ENCODE data around the gene OCEL1.
"Not testable (repeated sequence)": the region's sequence is repeated elsewhere in the genome, so short reads cannot be mapped to it uniquely, and the experiment has no call there.

Gene OCEL1, protein sequence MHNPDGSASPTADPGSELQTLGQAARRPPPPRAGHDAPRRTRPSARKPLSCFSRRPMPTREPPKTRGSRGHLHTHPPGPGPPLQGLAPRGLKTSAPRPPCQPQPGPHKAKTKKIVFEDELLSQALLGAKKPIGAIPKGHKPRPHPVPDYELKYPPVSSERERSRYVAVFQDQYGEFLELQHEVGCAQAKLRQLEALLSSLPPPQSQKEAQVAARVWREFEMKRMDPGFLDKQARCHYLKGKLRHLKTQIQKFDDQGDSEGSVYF

DNA sequence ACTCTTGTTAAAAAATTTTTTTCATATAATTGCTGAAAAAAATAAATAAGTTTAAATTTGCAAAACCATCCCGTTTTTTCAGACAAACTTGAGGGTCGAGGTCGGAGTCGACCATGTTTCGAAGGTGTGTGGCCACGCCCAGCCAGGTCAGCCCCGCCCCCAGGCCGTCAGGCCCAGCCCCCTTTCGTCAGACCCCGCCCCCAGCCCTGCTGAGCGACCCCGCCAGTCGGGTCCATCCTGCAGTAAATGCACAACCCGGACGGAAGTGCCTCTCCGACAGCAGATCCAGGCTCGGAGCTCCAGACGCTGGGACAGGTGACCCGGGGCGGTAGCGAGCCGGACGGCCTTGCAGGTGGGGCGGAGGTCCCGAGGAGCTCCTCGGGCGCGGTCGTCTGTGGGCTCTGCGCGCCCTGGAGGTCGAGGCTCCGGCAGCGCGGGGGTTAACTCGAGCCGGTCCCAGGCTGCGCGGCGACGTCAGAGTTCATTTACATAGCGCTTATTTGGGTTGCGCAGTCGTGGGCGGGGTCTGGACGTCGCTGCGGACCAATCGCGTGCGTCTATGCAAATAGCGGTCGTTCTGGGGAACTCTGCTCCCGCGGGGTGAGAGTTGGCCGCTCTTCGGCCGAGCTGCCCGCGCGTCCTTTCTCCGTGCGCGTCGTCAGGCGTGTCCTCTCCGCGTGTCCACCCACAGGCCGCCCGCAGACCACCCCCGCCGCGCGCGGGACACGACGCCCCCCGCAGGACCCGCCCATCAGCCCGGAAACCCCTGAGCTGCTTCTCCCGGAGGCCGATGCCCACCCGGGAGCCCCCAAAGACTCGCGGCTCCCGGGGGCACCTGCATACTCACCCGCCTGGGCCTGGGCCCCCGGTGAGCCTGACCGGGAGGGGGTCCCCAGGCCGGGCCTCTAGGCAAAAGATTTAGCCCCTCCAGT is at the start of gene OCEL1:
Gene OCEL1 (plus strand): TSS at position 225 of the 932 bp plus-strand sequence. CDS start 22 bp downstream, at position 247.
- Histone ChIP-seq H3K9me3 (ENCODE audit: control insufficient read depth, insufficient read depth, low read length) (no peaks in the 10 kb centered on the region), H3K4me1 (ENCODE audit: control insufficient read depth, insufficient read depth, low read length) (no peaks in the 10 kb centered on the region), H3K36me3 (ENCODE audit: control insufficient read depth, insufficient read depth, low read length) (peaks cover 14% of the 10 kb centered on the region; the same call in 1 of the 2 replicates), H3K27ac (ENCODE audit: low read depth, low read length) (peak within 1 kb of the TSS; percentile 98), H3K27me3 (ENCODE audit: control insufficient read depth, insufficient read depth, low read length) (no peaks in the 10 kb centered on the region), H3K4me3 (ENCODE audit: low read depth, low read length) (peak within 1 kb of the TSS; percentile 85), H3K9ac (ENCODE audit: low read depth, low read length) (peak within 1 kb of the TSS; percentile 58; the same call in 1 of the 2 replicates)

DNA sequence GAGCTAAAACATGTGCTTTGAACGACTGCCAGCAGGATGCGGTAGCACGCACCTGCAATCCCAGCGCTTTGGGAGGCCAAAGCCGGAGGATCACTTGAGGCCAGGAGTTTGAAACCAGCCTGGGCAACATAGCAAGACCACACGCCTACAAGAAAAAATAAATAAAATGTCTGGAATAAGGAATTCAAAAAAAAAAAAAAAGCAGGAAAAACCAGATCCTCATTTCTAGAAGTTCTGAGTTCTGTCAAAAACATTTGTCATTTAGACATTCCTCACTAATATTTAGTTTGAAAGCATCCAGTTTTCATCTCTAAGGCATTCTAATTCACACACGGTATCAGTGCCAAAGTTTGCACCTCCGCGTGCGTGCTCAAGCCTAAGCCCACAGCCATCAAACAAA is 47.7 kb upstream of the OCEL1 start:
- Histone ChIP-seq H3K36me3 (ENCODE audit: control insufficient read depth, insufficient read depth, low read length) (peaks cover 33% of the 10 kb centered on the region), H3K9me3 (ENCODE audit: control insufficient read depth, insufficient read depth, low read length) (no peaks in the 10 kb centered on the region), H3K4me1 (ENCODE audit: control insufficient read depth, insufficient read depth, low read length) (peaks cover 12% of the 10 kb centered on the region; the same call in 1 of the 2 replicates), H3K9ac (ENCODE audit: low read depth, low read length) (no peak overlapping the region), H3K27me3 (ENCODE audit: control insufficient read depth, insufficient read depth, low read length) (no peaks in the 10 kb centered on the region), H3K4me3 (ENCODE audit: low read depth, low read length) (no peak overlapping the region), H3K27ac (ENCODE audit: low read depth, low read length) (no peak overlapping the region)

DNA sequence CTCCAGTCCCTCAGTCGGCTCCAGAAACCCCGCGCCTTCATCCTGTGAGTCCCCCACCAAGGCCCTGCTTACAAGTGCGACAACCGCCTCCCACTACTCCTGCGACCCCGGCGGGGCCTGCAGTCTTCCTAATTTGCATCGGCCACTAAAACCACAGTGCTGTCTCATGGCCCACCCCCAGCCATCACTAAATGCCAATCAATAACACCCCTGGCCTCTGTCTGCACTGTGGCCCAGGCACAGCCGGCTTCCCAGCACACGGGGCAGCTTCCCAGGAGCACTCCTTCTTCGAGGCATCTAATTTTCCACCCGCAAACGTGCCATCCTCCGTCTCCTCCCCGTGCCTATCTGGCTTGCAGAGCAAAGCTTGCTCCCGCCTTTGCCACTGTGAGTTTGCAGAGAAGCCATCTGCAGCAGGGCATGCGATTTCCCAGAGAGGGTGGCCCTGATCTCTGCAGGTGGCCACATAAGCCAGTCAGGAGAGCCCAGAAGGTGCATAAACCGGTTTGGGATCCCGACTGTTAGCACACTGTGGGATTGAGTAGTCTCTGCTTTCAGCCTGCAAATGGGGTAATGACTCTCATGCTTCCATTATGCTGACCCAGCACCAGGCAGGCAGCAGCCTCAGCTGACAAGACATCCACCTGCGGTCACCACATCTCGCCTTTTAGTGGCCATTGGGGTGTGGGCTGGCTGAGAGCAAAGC is 44.9 kb upstream of the OCEL1 start:
- Histone ChIP-seq H3K9me3 (ENCODE audit: control insufficient read depth, insufficient read depth, low read length) (no peaks in the 10 kb centered on the region), H3K27me3 (ENCODE audit: control insufficient read depth, insufficient read depth, low read length) (no peaks in the 10 kb centered on the region), H3K9ac (ENCODE audit: low read depth, low read length) (peak overlapping the region; percentile 29; the same call in 1 of the 2 replicates), H3K4me1 (ENCODE audit: control insufficient read depth, insufficient read depth, low read length) (peaks cover 12% of the 10 kb centered on the region; the same call in 1 of the 2 replicates), H3K4me3 (ENCODE audit: low read depth, low read length) (no peak overlapping the region), H3K36me3 (ENCODE audit: control insufficient read depth, insufficient read depth, low read length) (peaks cover 39% of the 10 kb centered on the region), H3K27ac (ENCODE audit: low read depth, low read length) (peak overlapping the region; percentile 79)

DNA sequence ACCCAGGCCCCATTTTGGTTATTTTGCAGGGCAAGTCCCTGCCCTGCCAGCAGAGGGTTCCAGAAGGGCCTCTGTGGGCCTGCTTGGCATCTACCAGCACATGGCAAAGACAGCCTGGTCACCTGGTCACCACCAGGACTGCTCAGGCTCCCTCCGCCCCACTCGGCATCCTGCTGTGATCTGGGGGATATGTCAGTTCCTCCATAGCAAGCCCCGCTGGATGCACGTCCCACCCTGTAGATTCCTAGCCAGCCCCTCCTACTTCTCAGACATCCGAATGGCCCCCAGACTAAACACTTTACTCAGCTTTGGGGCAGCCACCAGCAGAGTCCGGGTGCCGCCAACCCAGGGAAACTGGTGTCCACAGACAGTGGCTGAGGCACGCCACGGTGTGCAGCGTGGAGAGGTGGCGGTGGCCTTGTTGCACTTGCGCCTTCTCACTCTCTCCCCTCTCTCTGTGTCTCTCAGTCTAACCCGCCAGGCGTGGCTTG is 42.7 kb upstream of the OCEL1 start:
- H3K27ac ChIP-seq (ENCODE audit: low read depth, low read length) = no peak overlapping the region
- H3K4me1 ChIP-seq (ENCODE audit: control insufficient read depth, insufficient read depth, low read length) = peaks cover 12% of the 10 kb centered on the region; the same call in 1 of the 2 replicates
- H3K27me3 ChIP-seq (ENCODE audit: control insufficient read depth, insufficient read depth, low read length) = no peaks in the 10 kb centered on the region
- H3K36me3 ChIP-seq (ENCODE audit: control insufficient read depth, insufficient read depth, low read length) = peaks cover 32% of the 10 kb centered on the region
- H3K9ac ChIP-seq (ENCODE audit: low read depth, low read length) = no peak overlapping the region
- no peaks in the 10 kb centered on the region for H3K9me3 ChIP-seq (ENCODE audit: control insufficient read depth, insufficient read depth, low read length)
- H3K4me3 ChIP-seq (ENCODE audit: low read depth, low read length) = no peak overlapping the region

DNA sequence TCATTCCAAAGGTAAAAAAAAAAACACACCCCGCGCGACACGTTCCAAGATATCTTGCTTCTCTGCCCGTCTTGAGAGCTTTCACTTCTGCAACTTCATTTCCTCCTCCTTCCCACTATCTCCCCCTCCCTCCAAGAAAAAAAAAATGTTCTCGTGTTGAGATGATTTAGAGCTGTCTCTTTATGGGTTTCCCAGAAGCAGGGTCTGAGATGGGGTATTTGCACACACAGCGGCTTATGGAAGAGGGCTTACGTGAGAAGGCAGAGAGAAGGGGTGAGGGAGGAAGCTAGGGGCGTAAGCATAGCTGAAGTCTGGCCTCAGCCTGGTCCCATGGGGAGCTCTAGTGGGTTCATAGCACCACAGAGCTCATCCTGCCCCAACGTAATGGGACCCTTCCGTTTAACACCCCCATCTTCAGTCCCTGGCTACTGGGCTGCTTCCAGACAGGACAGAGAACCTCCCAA is 42.1 kb upstream of the OCEL1 start:
- H3K9ac ChIP-seq (ENCODE audit: low read depth, low read length) = no peak overlapping the region
- no peak overlapping the region for H3K4me3 ChIP-seq (ENCODE audit: low read depth, low read length)
- H3K27ac ChIP-seq (ENCODE audit: low read depth, low read length) = no peak overlapping the region

DNA sequence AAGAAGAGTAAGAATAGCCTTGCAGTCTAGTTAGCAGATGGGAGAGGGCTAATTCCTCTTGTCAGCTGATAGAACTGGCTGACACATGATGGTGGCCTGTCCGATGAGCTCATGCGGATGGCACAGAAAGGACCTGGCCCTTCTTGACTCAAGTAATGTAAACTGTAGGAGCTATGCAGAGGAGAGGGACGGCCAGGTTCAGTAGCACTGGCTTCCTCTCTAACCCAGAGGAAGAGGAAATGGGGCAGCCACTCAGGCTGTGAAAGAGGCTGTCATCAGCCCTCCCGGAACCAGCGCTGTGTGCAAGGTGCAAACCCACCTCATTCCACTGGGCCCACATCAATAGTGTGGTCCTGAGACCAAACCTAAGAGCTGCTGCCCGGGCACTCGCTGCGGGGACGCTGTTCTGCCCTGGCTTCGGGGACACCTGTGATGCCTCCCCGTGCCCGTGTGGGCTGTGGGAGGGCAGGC is 41.6 kb upstream of the OCEL1 start:
- H3K4me1 ChIP-seq (ENCODE audit: control insufficient read depth, insufficient read depth, low read length) = peaks cover 12% of the 10 kb centered on the region; the same call in 1 of the 2 replicates
- no peak overlapping the region for H3K27ac ChIP-seq (ENCODE audit: low read depth, low read length)
- H3K9ac ChIP-seq (ENCODE audit: low read depth, low read length) = no peak overlapping the region
- no peaks in the 10 kb centered on the region for H3K9me3 ChIP-seq (ENCODE audit: control insufficient read depth, insufficient read depth, low read length)
- H3K27me3 ChIP-seq (ENCODE audit: control insufficient read depth, insufficient read depth, low read length) = no peaks in the 10 kb centered on the region
- no peak overlapping the region for H3K4me3 ChIP-seq (ENCODE audit: low read depth, low read length)
- peaks cover 36% of the 10 kb centered on the region for H3K36me3 ChIP-seq (ENCODE audit: control insufficient read depth, insufficient read depth, low read length)

More for the DNA sequence above, 42.1 kb upstream of the OCEL1 start:
- Histone ChIP-seq H3K9me3 (ENCODE audit: control insufficient read depth, insufficient read depth, low read length) (no peaks in the 10 kb centered on the region), H3K36me3 (ENCODE audit: control insufficient read depth, insufficient read depth, low read length) (peaks cover 32% of the 10 kb centered on the region), H3K27me3 (ENCODE audit: control insufficient read depth, insufficient read depth, low read length) (no peaks in the 10 kb centered on the region), H3K4me1 (ENCODE audit: control insufficient read depth, insufficient read depth, low read length) (peaks cover 12% of the 10 kb centered on the region; the same call in 1 of the 2 replicates)

DNA sequence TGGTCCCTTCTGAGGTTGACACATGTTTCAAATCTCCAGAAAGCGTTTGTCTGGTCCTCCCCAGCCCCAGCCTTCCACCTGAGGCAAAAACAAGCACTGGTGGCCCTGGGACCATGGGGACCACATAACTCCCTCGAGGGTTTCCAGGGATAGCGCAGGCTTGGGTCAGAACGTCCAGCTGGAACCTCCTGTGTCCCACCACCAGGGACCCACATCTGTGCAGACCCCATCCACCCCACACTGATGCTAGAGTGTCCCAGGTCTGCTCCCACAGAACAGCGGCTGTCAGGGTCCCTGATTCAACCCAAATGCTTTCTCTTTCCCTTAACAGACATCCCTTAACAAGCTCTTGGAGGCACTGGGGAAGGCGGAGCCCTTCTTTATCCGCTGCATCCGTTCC is 40.4 kb upstream of the OCEL1 start:
- no peaks in the 10 kb centered on the region for H3K27me3 ChIP-seq (ENCODE audit: control insufficient read depth, insufficient read depth, low read length)
- no peak overlapping the region for H3K27ac ChIP-seq (ENCODE audit: low read depth, low read length)
- H3K36me3 ChIP-seq (ENCODE audit: control insufficient read depth, insufficient read depth, low read length) = peaks cover 38% of the 10 kb centered on the region
- H3K9me3 ChIP-seq (ENCODE audit: control insufficient read depth, insufficient read depth, low read length) = no peaks in the 10 kb centered on the region
- H3K4me1 ChIP-seq (ENCODE audit: control insufficient read depth, insufficient read depth, low read length) = peaks cover 11% of the 10 kb centered on the region; the same call in 1 of the 2 replicates
- H3K4me3 ChIP-seq (ENCODE audit: low read depth, low read length) = no peak overlapping the region
- no peak overlapping the region for H3K9ac ChIP-seq (ENCODE audit: low read depth, low read length)

DNA sequence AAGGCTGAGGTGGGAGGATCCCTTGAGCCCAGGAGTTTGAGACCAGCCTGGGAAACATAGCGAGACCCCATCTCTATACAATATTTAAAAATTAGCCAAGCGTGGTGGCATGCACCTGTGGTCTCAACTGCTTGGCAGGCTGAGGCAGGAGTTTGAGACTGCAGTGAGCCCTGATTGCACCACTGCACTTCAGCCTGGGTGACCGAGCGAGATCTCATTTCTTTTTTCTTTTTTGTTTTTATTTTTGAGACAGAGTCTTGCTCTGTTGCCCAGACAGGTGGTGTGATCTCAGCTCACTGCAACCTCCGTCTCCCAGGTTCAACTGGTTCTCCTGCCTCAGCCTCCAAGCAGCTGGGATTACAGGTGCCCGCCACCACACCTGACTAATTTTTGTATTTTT is 34.3 kb upstream of the OCEL1 start:
- H3K27ac ChIP-seq (ENCODE audit: low read depth, low read length); H3K9me3 ChIP-seq (ENCODE audit: control insufficient read depth, insufficient read depth, low read length); H3K27me3 ChIP-seq (ENCODE audit: control insufficient read depth, insufficient read depth, low read length); H3K9ac ChIP-seq (ENCODE audit: low read depth, low read length); H3K4me1 ChIP-seq (ENCODE audit: control insufficient read depth, insufficient read depth, low read length); H3K4me3 ChIP-seq (ENCODE audit: low read depth, low read length): not testable (repeated sequence)
- H3K36me3 ChIP-seq (ENCODE audit: control insufficient read depth, insufficient read depth, low read length) = peaks cover 56% of the 10 kb centered on the region

DNA sequence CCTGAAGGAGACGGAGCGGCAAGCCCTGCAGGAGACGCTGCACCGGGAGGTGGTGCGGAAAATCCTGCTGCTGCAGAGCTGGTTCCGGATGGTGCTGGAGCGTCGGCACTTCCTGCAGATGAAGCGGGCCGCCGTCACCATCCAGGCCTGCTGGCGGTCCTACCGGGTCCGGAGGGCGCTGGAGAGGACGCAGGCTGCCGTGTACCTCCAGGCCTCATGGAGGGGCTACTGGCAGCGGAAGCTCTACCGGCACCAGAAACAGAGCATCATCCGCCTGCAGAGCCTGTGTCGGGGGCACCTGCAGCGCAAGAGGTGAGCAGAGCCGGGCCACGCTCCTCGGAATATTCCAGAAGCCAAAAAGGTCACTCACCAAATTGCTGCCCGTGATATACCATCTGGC is 33.3 kb upstream of the OCEL1 start:
- no peaks in the 10 kb centered on the region for H3K4me1 ChIP-seq (ENCODE audit: control insufficient read depth, insufficient read depth, low read length)
- H3K4me3 ChIP-seq (ENCODE audit: low read depth, low read length) = no peak overlapping the region
- H3K9ac ChIP-seq (ENCODE audit: low read depth, low read length) = no peak overlapping the region
- no peaks in the 10 kb centered on the region for H3K27me3 ChIP-seq (ENCODE audit: control insufficient read depth, insufficient read depth, low read length)
- no peak overlapping the region for H3K27ac ChIP-seq (ENCODE audit: low read depth, low read length)
- no peaks in the 10 kb centered on the region for H3K9me3 ChIP-seq (ENCODE audit: control insufficient read depth, insufficient read depth, low read length)
- H3K36me3 ChIP-seq (ENCODE audit: control insufficient read depth, insufficient read depth, low read length) = peaks cover 57% of the 10 kb centered on the region

DNA sequence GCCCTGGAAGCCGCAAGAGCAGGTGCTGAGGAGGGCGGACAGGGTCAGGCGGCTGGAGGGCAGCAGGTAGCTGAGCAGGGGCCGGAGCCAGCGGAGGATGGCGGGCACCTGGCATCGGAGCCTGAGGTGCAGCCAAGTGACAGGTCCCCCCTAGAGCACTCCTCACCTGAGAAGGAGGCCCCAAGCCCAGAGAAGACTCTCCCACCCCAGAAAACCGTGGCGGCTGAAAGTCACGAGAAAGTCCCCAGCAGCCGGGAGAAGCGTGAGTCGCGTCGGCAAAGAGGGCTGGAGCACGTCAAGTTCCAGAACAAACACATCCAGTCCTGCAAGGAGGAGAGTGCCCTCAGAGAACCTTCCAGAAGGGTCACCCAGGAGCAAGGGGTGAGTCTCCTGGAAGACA is 31.4 kb upstream of the OCEL1 start:
- H3K27me3 ChIP-seq (ENCODE audit: control insufficient read depth, insufficient read depth, low read length) = no peaks in the 10 kb centered on the region
- H3K27ac ChIP-seq (ENCODE audit: low read depth, low read length) = no peak overlapping the region
- H3K9ac ChIP-seq (ENCODE audit: low read depth, low read length) = no peak overlapping the region
- H3K36me3 ChIP-seq (ENCODE audit: control insufficient read depth, insufficient read depth, low read length) = peaks cover 49% of the 10 kb centered on the region
- H3K4me3 ChIP-seq (ENCODE audit: low read depth, low read length) = no peak overlapping the region
- no peaks in the 10 kb centered on the region for H3K9me3 ChIP-seq (ENCODE audit: control insufficient read depth, insufficient read depth, low read length)
- no peaks in the 10 kb centered on the region for H3K4me1 ChIP-seq (ENCODE audit: control insufficient read depth, insufficient read depth, low read length)

Measured in HUES48 (cell line).